HEK293 (cell line): ENCODE measurements around the gene TMEM150A.

ENCODE experiments used
- BCL11B ChIP-seq: fragments of 450-650 bp; formaldehyde crosslinking; IDR thresholded peaks from 2 replicates; pipeline ENCODE4 v1.5.1; 2016; ENCODE audit warnings: low read depth, missing biosample characterization, missing genetic modification characterization
- EGR2 ChIP-seq: fragments of 450-650 bp; formaldehyde crosslinking; IDR thresholded peaks from 2 replicates; pipeline ENCODE4 v1.5.1; 2016; ENCODE audit warnings: low read depth, missing biosample characterization, missing genetic modification characterization
- GLI4 ChIP-seq: fragments of 450-650 bp; formaldehyde crosslinking; IDR thresholded peaks from 2 replicates; pipeline ENCODE4 v1.5.1; 2016; ENCODE audit warnings: missing biosample characterization, missing genetic modification characterization
- KLF1 ChIP-seq: fragments of 450-650 bp; formaldehyde crosslinking; IDR thresholded peaks from 2 replicates; pipeline ENCODE4 v1.5.1; 2016; ENCODE audit warnings: missing biosample characterization, missing genetic modification characterization
- KLF10 ChIP-seq: fragments of 450-650 bp; IDR thresholded peaks from 2 replicates; pipeline ENCODE4 v1.5.1; 2018; ENCODE audit warnings: missing biosample characterization, mild to moderate bottlenecking, missing genetic modification characterization
- TCF7L2 ChIP-seq: IDR thresholded peaks from 2 replicates; pipeline ENCODE4 v1.6.1; 2011; ENCODE audit warnings: low read depth, mild to moderate bottlenecking, inconsistent platforms, low read length, moderate library complexity, borderline replicate concordance
- TSHZ1 ChIP-seq: fragments of 450-650 bp; formaldehyde crosslinking; IDR thresholded peaks from 2 replicates; pipeline ENCODE4 v1.5.1; 2016; ENCODE audit warnings: missing biosample characterization, missing genetic modification characterization, borderline replicate concordance
- YY2 ChIP-seq: fragments of 450-650 bp; formaldehyde crosslinking; IDR thresholded peaks from 2 replicates; pipeline ENCODE4 v1.5.1; 2016; ENCODE audit warnings: missing biosample characterization, missing genetic modification characterization
- ZBTB1 ChIP-seq: fragments of 450-650 bp; formaldehyde crosslinking; IDR thresholded peaks from 2 replicates; pipeline ENCODE4 v1.5.1; 2016; ENCODE audit warnings: missing biosample characterization, missing genetic modification characterization
- ZBTB17 ChIP-seq: fragments of 450-650 bp; formaldehyde crosslinking; IDR thresholded peaks from 2 replicates; pipeline ENCODE4 v1.5.1; 2016; ENCODE audit warnings: missing biosample characterization, missing genetic modification characterization
- ZBTB44 ChIP-seq: fragments of 450-650 bp; IDR thresholded peaks from 2 replicates; pipeline ENCODE4 v1.5.1; 2018; ENCODE audit warnings: missing biosample characterization, mild to moderate bottlenecking, missing genetic modification characterization
- ZFP69B ChIP-seq: fragments of 450-650 bp; formaldehyde crosslinking; IDR thresholded peaks from 2 replicates; pipeline ENCODE4 v1.5.1; 2016; ENCODE audit warnings: missing biosample characterization, missing genetic modification characterization
- ZNF10 ChIP-seq: fragments of 450-650 bp; formaldehyde crosslinking; IDR thresholded peaks from 2 replicates; pipeline ENCODE4 v1.5.1; 2017; ENCODE audit warnings: missing biosample characterization, missing genetic modification characterization
- ZNF114 ChIP-seq: fragments of 450-650 bp; formaldehyde crosslinking; IDR thresholded peaks from 2 replicates; pipeline ENCODE4 v1.5.0; 2017; ENCODE audit warnings: missing biosample characterization, missing genetic modification characterization
- ZNF132 ChIP-seq: fragments of 450-650 bp; formaldehyde crosslinking; IDR thresholded peaks from 2 replicates; pipeline ENCODE4 v1.5.1; 2017; ENCODE audit warnings: missing biosample characterization, missing genetic modification characterization, borderline replicate concordance
- ZNF140 ChIP-seq: fragments of 450-650 bp; formaldehyde crosslinking; IDR thresholded peaks from 2 replicates; pipeline ENCODE4 v1.5.1; 2016; ENCODE audit warnings: missing biosample characterization, missing genetic modification characterization
- ZNF157 ChIP-seq: fragments of 450-650 bp; formaldehyde crosslinking; IDR thresholded peaks from 2 replicates; pipeline ENCODE4 v1.5.1; 2016; ENCODE audit warnings: missing biosample characterization, missing genetic modification characterization
- ZNF16 ChIP-seq: fragments of 450-650 bp; formaldehyde crosslinking; IDR thresholded peaks from 2 replicates; pipeline ENCODE4 v1.5.1; 2016; ENCODE audit warnings: low read depth, missing biosample characterization, missing genetic modification characterization
- ZNF202 ChIP-seq: fragments of 450-650 bp; formaldehyde crosslinking; IDR thresholded peaks from 2 replicates; pipeline ENCODE4 v1.5.1; 2016; ENCODE audit warnings: missing biosample characterization, missing genetic modification characterization, borderline replicate concordance
- ZNF274 ChIP-seq, 2 experiments: fragments of 200-500 bp in 1 of 2; fragments of 450-650 bp in 1 of 2; sonication (Bioruptor generic) in 1 of 2; formaldehyde crosslinking in 1 of 2; IDR thresholded peaks; 2 replicates each; pipeline versions ENCODE4 v1.5.1 to v1.6.1; 2014 to 2016; ENCODE audit warnings: borderline replicate concordance in 1 of 2, inconsistent platforms in 1 of 2, low read length in 1 of 2, missing biosample characterization in 1 of 2, missing genetic modification characterization in 1 of 2
- ZNF335 ChIP-seq: fragments of 450-650 bp; formaldehyde crosslinking; conservative IDR thresholded peaks from 2 replicates; pipeline ENCODE4 v1.5.1; 2016; ENCODE audit warnings: missing biosample characterization, missing genetic modification characterization
- ZNF48 ChIP-seq: fragments of 450-650 bp; formaldehyde crosslinking; IDR thresholded peaks from 2 replicates; pipeline ENCODE4 v1.5.1; 2016; ENCODE audit warnings: missing biosample characterization, missing genetic modification characterization
- ZNF621 ChIP-seq: fragments of 450-650 bp; formaldehyde crosslinking; IDR thresholded peaks from 2 replicates; pipeline ENCODE4 v1.5.1; 2017; ENCODE audit warnings: missing biosample characterization, missing genetic modification characterization
- ZNF623 ChIP-seq: fragments of 450-650 bp; formaldehyde crosslinking; IDR thresholded peaks from 2 replicates; pipeline ENCODE4 v1.5.1; 2016; ENCODE audit warnings: missing biosample characterization, missing genetic modification characterization
- ZNF843 ChIP-seq: fragments of 450-650 bp; formaldehyde crosslinking; IDR thresholded peaks from 2 replicates; pipeline ENCODE4 v1.5.1; 2016; ENCODE audit warnings: missing biosample characterization, missing genetic modification characterization
- TF ChIP-seq, protein P1 (sequence below): fragments of 450-650 bp; formaldehyde crosslinking; IDR thresholded peaks from 2 replicates; pipeline ENCODE4 v1.5.1; 2016; ENCODE audit warnings: missing biosample characterization, missing genetic modification characterization
- TF ChIP-seq, protein P2 (sequence below): fragments of 450-650 bp; formaldehyde crosslinking; IDR thresholded peaks from 2 replicates; pipeline ENCODE4 v1.5.1; 2016; ENCODE audit warnings: missing biosample characterization, missing genetic modification characterization, borderline replicate concordance
- TF ChIP-seq, protein P3 (sequence below): fragments of 450-650 bp; formaldehyde crosslinking; IDR thresholded peaks from 2 replicates; pipeline ENCODE4 v1.5.1; 2017; ENCODE audit warnings: missing biosample characterization, mild to moderate bottlenecking, missing genetic modification characterization, moderate library complexity
- TF ChIP-seq, protein P4 (sequence below): fragments of 450-650 bp; formaldehyde crosslinking; IDR thresholded peaks from 2 replicates; pipeline ENCODE4 v1.5.1; 2017; ENCODE audit warnings: missing biosample characterization, missing genetic modification characterization

TMEM150A gene

DNA sequence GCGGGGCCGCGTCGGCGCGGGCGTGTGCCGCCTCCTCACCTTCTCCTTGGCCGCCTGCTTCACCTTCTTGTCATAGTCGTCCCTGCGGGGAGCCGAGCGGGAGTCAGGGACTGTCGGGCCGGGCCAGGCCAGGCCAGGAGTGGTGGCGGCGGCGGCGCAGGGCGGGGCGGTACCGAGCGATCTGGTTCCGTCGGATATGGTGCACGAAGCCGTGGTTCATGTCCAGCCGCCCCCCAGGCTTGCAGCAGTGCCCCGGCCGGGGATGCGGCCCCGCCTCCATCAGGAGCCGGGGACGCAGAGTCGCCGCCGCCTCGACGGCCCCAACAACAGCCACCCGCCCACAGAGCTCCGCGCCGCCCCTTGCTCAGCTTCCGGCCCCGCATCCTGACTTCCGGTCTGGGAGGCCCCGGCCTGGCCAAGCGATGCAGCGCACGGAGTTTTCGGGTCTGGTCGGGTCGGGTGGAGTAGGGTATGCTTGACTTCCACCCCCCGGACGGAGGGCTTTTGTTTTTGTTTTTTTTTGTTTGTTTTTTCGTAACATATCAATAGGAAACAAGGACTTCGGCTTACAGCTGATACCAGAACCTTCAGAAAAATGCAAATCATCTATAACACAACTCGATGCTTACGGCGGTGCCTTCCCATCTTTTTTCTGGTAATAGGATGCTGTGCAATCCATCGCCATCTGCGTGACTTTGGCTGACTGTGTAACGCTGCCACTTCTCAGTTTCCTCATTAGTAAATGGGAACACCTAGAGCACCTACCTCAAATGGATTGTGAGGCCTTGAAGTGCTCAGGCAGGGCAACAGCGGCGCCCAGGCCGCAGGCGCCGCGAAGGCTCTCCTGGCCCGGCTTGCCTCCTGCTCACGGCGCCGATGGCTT is 9.4 kb upstream of the TMEM150A start, which contains the start of gene C2orf68 (continued):
- TF ChIP-seq BCL11B (tag by site-specific recombination) (no peak; the same call in 1 of the 2 replicates), YY2 (tag by site-specific recombination) (no peak), ZNF157 (tag by site-specific recombination) (no peak), ZNF10 (tag by site-specific recombination) (0 out of 2 replicates have a peak, but pooled peaks have one; percentile 19), KLF1 (peak; percentile 41; the same call in 1 of the 2 replicates), ZNF202 (tag by site-specific recombination) (no peak), ZNF48 (tag by site-specific recombination) (no peak), EGR2 (tag by site-specific recombination) (peak; percentile 54), TSHZ1 (tag by site-specific recombination) (no peak), ZNF274 (IDR thresholded peaks at IDR 0.05; ENCODE audit: low read length) (no peak), ZNF274 (tag by site-specific recombination; IDR thresholded peaks at IDR 0.05; ENCODE audit: borderline replicate concordance) (no peak), ZBTB17 (peak; percentile 59), ZNF140 (tag by site-specific recombination) (no peak), ZBTB1 (no peak), ZNF114 (no peak), KLF10 (no peak), ZBTB44 (tag by site-specific recombination) (no peak), ZFP69B (tag by site-specific recombination) (no peak), ZNF16 (tag by site-specific recombination) (no peak), ZNF335 (tag by site-specific recombination) (peak; percentile 58), ZNF132 (no peak), ZNF623 (tag by site-specific recombination) (no peak), GLI4 (tag by site-specific recombination) (no peak), ZNF843 (tag by site-specific recombination) (no peak), TCF7L2 (no peak), ZNF621 (tag by site-specific recombination) (no peak)
- TF ChIP-seq, protein P1, sequence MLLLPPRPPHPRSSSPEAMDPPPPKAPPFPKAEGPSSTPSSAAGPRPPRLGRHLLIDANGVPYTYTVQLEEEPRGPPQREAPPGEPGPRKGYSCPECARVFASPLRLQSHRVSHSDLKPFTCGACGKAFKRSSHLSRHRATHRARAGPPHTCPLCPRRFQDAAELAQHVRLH: 0 out of 2 replicates have a peak, but pooled peaks have one; percentile 35
- TF ChIP-seq, protein P2, sequence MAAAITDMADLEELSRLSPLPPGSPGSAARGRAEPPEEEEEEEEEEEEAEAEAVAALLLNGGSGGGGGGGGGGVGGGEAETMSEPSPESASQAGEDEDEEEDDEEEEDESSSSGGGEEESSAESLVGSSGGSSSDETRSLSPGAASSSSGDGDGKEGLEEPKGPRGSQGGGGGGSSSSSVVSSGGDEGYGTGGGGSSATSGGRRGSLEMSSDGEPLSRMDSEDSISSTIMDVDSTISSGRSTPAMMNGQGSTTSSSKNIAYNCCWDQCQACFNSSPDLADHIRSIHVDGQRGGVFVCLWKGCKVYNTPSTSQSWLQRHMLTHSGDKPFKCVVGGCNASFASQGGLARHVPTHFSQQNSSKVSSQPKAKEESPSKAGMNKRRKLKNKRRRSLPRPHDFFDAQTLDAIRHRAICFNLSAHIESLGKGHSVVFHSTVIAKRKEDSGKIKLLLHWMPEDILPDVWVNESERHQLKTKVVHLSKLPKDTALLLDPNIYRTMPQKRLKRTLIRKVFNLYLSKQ (tag by site-specific recombination): no peak
- TF ChIP-seq, protein P3, sequence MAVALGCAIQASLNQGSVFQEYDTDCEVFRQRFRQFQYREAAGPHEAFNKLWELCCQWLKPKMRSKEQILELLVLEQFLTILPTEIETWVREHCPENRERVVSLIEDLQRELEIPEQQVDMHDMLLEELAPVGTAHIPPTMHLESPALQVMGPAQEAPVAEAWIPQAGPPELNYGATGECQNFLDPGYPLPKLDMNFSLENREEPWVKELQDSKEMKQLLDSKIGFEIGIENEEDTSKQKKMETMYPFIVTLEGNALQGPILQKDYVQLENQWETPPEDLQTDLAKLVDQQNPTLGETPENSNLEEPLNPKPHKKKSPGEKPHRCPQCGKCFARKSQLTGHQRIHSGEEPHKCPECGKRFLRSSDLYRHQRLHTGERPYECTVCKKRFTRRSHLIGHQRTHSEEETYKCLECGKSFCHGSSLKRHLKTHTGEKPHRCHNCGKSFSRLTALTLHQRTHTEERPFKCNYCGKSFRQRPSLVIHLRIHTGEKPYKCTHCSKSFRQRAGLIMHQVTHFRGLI: no peak
- TF ChIP-seq, protein P4, sequence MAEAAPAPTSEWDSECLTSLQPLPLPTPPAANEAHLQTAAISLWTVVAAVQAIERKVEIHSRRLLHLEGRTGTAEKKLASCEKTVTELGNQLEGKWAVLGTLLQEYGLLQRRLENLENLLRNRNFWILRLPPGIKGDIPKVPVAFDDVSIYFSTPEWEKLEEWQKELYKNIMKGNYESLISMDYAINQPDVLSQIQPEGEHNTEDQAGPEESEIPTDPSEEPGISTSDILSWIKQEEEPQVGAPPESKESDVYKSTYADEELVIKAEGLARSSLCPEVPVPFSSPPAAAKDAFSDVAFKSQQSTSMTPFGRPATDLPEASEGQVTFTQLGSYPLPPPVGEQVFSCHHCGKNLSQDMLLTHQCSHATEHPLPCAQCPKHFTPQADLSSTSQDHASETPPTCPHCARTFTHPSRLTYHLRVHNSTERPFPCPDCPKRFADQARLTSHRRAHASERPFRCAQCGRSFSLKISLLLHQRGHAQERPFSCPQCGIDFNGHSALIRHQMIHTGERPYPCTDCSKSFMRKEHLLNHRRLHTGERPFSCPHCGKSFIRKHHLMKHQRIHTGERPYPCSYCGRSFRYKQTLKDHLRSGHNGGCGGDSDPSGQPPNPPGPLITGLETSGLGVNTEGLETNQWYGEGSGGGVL (tag by site-specific recombination): 0 out of 2 replicates have a peak, but pooled peaks have one; percentile 12
